Thyroid gland (tissue), 4 donors: ENCODE results near the gene OR6B1.

Experiments used
- CTCF ChIP-seq, 6 experiments: fragments of 200-600 bp in 3 of 6; fragments of 450-650 bp in 3 of 6; sonication (generic) in 3 of 6; IDR thresholded peaks; one replicate each; pipeline ENCODE4 v1.5.1; 2016 to 2019; ENCODE audit warnings: antibody characterized with exemption in 6 of 6, mild to moderate bottlenecking in 2 of 6, inconsistent platforms in 1 of 6, moderate library complexity in 1 of 6
- POLR2A ChIP-seq, 2 donors: fragments of 450-650 bp; IDR thresholded peaks; one replicate each; pipeline ENCODE4 v1.6.1; 2017; ENCODE audit warnings: antibody characterized with exemption in 2 of 2, mild to moderate bottlenecking in 2 of 2, moderate library complexity in 1 of 2

GRCh38 chr7:144035385-144035784, 35.3 kb downstream of the OR6B1 start:
- TF ChIP-seq CTCF (IDR thresholded peaks at IDR 0.05) (no peak), POLR2A (IDR thresholded peaks at IDR 0.05) (no peak)
